Measurements from ENCODE around the gene CARHSP1. TPM values are rescaled to one million over a fixed set of nuclear protein-coding genes. Genes with fewer than 3 reads are reported as not detected.

CARHSP1 gene
- total and polyA plus RNA-seq, 9 of the 15 experiments (the other 6 are each of a cell fraction or from before 2014, with no cell fraction given) = 5.8 to 114 (median 41.1) TPM

DNA sequence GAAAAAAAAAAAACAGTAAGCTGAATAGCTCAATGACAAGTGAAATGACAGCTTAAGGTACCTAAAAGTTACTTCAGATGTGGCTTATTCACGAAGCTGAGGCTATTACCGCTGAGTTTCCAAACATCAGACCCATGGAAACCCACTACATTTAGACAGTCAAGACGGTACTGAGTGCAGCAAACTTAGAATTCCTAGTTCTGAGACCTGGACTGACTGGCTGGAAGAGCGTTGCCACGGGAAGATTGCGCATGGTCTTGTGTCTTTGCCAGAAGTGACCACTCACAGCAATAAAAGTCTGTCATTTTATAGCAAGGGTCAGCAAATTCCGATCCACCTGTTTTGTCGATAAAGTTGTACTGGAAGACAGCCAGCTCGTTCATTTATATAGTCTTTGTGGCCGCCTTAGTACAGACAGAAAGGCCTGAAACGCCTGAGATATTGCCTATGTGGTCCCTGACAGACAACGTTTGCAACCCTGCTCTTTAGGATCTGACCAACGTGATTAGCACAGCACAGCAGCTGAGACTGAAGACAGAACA, 32.6 kb upstream of the CARHSP1 start:
- no peaks in the 10 kb centered on the region for H3K9me3 ChIP-seq (replicated peaks; ENCODE audit: control insufficient read depth, insufficient read depth, low read depth, low read length)
- no peak overlapping the region for H3K4me3 ChIP-seq
- BruUV-seq (replicated peaks) = no TSS peak
- H3K27ac ChIP-seq (ENCODE audit: extremely low read depth, low read depth, low read length) = no peak overlapping the region
- in situ Hi-C loops (cut with MboI) (loop anchor here (5.0 kb wide), 1 partner anchor 106 kb away; no protein-coding TSS in a partner anchor), intact Hi-C loops (cut with micrococcal nuclease) (no loop called here)
- no peaks in the 10 kb centered on the region for H3K4me1 ChIP-seq (replicated peaks in 1 of 2; ENCODE audit: control insufficient read depth in 2 of 2, insufficient read depth in 2 of 2, low read length in 2 of 2)
- H3K36me3 ChIP-seq (ENCODE audit: control insufficient read depth, insufficient read depth, low read length) = peaks cover 94% of the 10 kb centered on the region
- TF ChIP-seq, protein P1, sequence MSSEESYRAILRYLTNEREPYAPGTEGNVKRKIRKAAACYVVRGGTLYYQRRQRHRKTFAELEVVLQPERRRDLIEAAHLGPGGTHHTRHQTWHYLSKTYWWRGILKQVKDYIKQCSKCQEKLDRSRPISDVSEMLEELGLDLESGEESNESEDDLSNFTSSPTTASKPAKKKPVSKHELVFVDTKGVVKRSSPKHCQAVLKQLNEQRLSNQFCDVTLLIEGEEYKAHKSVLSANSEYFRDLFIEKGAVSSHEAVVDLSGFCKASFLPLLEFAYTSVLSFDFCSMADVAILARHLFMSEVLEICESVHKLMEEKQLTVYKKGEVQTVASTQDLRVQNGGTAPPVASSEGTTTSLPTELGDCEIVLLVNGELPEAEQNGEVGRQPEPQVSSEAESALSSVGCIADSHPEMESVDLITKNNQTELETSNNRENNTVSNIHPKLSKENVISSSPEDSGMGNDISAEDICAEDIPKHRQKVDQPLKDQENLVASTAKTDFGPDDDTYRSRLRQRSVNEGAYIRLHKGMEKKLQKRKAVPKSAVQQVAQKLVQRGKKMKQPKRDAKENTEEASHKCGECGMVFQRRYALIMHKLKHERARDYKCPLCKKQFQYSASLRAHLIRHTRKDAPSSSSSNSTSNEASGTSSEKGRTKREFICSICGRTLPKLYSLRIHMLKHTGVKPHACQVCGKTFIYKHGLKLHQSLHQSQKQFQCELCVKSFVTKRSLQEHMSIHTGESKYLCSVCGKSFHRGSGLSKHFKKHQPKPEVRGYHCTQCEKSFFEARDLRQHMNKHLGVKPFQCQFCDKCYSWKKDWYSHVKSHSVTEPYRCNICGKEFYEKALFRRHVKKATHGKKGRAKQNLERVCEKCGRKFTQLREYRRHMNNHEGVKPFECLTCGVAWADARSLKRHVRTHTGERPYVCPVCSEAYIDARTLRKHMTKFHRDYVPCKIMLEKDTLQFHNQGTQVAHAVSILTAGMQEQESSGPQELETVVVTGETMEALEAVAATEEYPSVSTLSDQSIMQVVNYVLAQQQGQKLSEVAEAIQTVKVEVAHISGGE (CRISPR knock-in tag; IDR thresholded peaks at IDR 0.05) = no peak
- TF ChIP-seq, protein P2, sequence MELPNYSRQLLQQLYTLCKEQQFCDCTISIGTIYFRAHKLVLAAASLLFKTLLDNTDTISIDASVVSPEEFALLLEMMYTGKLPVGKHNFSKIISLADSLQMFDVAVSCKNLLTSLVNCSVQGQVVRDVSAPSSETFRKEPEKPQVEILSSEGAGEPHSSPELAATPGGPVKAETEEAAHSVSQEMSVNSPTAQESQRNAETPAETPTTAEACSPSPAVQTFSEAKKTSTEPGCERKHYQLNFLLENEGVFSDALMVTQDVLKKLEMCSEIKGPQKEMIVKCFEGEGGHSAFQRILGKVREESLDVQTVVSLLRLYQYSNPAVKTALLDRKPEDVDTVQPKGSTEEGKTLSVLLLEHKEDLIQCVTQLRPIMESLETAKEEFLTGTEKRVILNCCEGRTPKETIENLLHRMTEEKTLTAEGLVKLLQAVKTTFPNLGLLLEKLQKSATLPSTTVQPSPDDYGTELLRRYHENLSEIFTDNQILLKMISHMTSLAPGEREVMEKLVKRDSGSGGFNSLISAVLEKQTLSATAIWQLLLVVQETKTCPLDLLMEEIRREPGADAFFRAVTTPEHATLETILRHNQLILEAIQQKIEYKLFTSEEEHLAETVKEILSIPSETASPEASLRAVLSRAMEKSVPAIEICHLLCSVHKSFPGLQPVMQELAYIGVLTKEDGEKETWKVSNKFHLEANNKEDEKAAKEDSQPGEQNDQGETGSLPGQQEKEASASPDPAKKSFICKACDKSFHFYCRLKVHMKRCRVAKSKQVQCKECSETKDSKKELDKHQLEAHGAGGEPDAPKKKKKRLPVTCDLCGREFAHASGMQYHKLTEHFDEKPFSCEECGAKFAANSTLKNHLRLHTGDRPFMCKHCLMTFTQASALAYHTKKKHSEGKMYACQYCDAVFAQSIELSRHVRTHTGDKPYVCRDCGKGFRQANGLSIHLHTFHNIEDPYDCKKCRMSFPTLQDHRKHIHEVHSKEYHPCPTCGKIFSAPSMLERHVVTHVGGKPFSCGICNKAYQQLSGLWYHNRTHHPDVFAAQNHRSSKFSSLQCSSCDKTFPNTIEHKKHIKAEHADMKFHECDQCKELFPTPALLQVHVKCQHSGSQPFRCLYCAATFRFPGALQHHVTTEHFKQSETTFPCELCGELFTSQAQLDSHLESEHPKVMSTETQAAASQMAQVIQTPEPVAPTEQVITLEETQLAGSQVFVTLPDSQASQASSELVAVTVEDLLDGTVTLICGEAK (IDR thresholded peaks at IDR 0.05) = peak; percentile 28; the same call in 1 of the 2 replicates
- TF ChIP-seq, protein P2 (CRISPR knock-in tag; IDR thresholded peaks at IDR 0.05) = no peak
- TF ChIP-seq STAT5B (CRISPR knock-in tag; IDR thresholded peaks at IDR 0.05) = no peak
- peak; percentile 27; the same call in 1 of the 2 replicates for TF ChIP-seq ZNF316 (IDR thresholded peaks at IDR 0.05)
- H2AFZ ChIP-seq (ENCODE audit: low read depth, low read length) = no peak overlapping the region
- no peak overlapping the region for H3K9ac ChIP-seq (ENCODE audit: insufficient read depth in 1 of 2, low read depth in 2 of 2, low read length in 2 of 2)
- no peaks in the 10 kb centered on the region; the same call in 1 of the 2 replicates for H4K20me1 ChIP-seq (replicated peaks; ENCODE audit: control insufficient read depth, insufficient read depth, low read length)
- POLR2A ChIA-PET = interaction anchor here (0.6 to 0.8 kb wide), 2 partner anchors 107 to 211 kb away, joined by 3 read pairs; no protein-coding TSS in a partner anchor
- no peak for FAIRE-seq
- no peaks in the 10 kb centered on the region for H3K27me3 ChIP-seq (ENCODE audit: control insufficient read depth in 2 of 2, insufficient read depth in 2 of 2, low read length in 2 of 2)
- H3K9me1 ChIP-seq (ENCODE audit: control insufficient read depth, insufficient read depth, low read length) = no peaks in the 10 kb centered on the region
- no peaks in the 10 kb centered on the region for H3K79me2 ChIP-seq (ENCODE audit: control insufficient read depth, insufficient read depth, low read length)
- WGBS (ENCODE audit: insufficient coverage, low coverage, missing lambda C conversion rate) = 85% methylated on average over 13 of the region's 13 CpGs
- no peak for DNase-seq (ENCODE audit: extremely low read depth in 1 of 4, low spot score in 3 of 4)
- no peak for ATAC-seq
- CTCF ChIA-PET (ENCODE audit: low intra/inter-chr PET ratio) = interaction anchor here (0.9 kb wide), 1 partner anchor 238 kb away, joined by 3 read pairs; no protein-coding TSS in a partner anchor
- H3K4me2 ChIP-seq (ENCODE audit: insufficient read depth, low read length) = no peak overlapping the region

Data from K562 (cell line).